ENCODE measurements around the gene SRSF5.

- TF ChIP-seq POLR2A (IDR thresholded peaks at IDR 0.05) (no peak), CTCF (IDR thresholded peaks at IDR 0.05) (no peak)
Measured at GRCh38 chr14:69753860-69754259, 13.1 kb upstream of the SRSF5 start.
